Measurements from ENCODE around the gene ABCC10.

Gene ABCC10

DNA sequence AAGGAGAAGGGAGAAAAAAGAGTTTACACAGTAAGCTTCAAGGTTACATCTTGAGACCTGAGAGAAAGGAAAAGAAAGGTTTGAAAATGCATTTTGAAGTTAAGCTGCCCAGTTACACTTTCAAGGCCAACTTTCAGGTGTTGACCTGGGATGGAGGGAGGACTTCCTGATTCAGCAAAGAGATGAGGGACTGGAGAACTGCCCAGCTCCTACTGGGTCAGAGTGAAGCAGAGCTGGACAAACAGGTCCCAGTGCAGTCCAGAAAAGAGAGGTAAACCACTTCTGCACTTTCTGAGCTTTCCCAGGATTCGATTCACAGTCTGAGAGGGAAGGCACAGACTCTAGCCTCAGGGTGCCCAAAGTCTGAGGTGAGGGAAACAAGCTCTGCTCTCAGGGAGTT, 44.1 kb downstream of the ABCC10 start:
- no peak for DNase-seq (ENCODE audit: low spot score)

DNA sequence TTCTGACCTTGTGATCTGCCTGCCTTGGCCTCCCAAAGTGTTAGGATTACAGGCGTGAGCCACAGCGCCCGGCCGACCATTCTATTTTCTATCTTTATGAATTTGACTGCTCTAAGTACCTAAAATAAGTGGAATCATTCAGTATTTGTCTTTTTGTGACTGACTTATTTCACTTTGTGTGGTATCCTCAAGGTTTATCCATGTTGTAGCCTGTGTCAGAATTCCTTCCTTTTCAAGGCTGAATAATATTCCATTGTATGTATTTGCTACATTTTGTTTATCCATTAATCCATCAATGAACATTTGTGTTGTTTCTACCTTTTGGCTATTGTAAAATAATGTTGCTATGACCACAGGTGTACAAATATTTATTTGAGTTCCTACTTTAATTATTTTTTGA, 45.2 kb downstream of the ABCC10 start:
- DNase-seq (ENCODE audit: low spot score) = no peak

DNA sequence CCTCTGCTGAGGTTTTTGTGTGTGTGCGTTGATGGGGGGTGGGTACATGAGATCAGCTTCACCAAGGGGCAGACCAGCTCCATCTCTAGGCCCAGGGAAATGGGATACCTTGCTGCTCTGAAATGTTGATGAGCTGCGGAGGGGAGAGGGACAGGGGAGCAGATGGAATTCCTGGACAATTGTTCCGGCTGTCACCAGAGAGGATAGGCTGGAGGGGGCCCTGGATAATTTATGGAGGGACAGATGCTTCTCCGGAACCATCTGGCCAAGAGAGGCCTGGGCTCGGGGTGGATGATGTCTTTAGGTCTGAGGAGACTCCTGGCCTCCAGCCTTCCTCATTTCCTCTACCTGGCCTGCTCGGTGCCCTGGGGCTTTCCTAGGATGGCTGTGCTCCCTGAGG, 48.2 kb downstream of the ABCC10 start:
- no peak for DNase-seq (ENCODE audit: low spot score)

DNA sequence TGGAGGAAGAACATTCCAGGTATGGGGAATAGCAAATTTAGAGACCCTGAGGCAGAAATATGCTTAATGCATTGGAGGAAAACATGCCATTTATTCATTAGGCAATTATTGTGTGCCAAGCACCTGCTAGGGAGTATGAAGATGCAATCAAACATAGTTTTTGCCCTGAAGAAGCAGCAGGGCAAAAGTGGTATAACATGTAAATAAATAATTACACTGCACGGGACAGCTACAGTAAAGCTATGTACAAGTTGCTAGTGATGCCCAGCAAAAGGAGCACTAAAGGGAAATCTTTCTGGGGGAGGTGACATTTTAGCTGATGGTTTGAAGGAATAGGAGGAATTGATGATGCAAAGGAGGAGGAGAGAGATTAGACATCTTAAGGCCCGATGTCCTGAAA, 49.4 kb downstream of the ABCC10 start:
- no peak for DNase-seq (ENCODE audit: low spot score)

DNA sequence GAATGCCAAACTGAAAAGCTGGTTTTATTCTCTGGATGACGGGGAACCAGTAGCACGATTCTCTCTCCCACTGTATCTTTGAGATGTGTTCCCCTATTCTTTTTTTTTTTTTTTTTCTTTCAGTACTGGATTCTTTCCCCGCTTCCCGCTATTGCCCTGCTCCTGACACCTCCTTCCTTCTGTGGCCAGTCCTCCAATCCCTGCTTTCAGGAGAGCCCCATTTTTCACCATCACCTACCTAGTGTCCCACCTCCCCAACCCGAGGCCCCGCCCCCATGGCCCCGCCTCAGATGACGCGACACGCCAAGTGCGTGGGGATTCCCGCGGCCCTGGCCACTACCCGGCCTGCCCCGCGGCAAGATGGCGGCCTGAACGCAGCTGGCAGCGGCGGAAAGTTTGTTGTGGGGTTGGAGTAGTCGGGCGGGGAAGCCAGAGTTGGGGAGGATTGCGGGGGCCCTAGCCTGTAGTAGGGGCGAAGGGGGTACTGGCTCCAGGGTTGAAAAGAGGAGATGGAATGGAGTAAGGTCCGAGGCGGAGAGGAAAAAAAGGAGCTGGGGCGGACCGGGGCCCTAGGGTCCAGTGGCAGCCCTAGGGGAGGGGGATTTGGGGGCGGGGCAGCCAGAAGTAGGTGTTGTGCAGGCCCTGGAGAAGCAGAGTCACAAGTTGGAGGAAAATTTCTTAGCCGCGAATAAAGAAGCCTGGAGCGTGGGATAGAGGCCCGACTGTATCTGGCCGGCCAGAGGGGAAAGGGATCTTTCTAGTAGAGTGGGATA, 50.1 kb downstream of the ABCC10 start, which contains the start of gene TJAP1:
Gene TJAP1 (plus strand): TSS at position 336 of the 773 bp plus-strand sequence. CDS start 21,432 bp downstream, outside the sequence.
- peak; percentile 86 for DNase-seq (ENCODE audit: low spot score)

DNA sequence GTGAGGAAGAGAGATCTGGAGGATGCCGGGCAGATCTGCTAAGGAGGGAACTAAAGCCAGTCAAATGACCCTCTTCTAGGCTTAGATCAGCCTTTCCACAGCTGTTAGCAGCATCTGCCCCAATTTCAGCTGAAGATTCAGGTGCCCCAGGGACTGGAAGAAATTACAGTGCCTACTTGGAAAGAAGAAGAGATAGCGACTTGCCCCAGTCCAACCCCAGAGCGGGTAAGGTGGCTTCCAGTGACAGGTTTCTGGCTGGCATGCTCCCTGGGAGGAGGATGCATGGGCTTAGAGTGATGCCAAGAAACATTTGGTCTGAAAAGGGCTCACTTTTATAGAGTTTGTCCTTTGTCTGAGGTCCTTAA, 50.6 kb downstream of the ABCC10 start:
- no peak for DNase-seq (ENCODE audit: low spot score)

DNA sequence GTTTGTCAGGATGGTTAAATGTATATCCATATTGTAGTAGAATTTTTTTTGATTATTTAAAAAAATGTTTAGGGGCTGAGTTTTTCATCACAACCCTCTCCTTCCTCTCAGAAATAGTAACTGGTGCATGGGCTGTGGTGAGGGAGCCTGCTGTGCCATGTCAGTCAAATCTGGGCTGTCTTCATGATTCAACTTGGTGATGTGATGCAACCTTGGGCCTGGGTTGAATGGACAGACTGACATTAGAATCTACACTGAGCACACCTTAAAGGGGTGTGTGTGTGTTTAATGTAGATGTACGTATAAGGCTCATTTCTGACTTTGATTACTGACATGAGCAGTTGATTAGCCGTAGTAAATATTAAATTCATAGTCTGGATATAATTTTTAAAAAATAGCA, 53.7 kb downstream of the ABCC10 start:
- peak; percentile 36 for DNase-seq (ENCODE audit: low spot score)

DNA sequence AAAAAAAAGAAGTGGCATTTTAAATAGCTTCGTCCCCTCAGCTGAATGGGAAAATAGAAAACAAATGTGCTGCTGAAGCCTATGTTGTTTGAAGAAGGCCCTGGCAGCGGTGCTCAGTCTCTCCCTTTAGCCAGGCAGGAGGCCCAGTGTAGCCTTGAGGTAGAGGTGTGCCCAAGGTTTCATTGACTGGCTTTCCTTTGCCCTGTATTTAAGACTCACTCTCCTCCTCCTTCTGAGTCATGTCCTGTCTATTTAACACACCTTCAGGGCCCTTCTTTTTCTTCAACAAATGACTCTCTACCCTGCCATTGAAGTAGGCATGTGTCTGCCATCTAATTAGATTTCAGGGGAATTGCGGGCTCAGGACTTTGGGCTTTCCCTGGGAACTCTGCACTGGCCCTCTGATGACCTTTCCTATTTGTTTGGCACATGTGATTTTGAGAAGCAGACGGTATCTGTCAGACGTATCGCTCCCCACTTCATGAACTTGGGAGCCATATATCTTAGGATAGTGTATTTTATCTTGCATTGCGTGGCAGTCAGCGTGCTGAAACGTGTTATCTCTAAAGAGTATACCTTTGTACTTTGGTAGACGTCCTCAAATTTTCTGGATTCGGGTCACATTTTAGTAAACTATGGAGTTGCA, 54.4 kb downstream of the ABCC10 start:
- peak; percentile 75 for DNase-seq (ENCODE audit: low spot score)

DNA sequence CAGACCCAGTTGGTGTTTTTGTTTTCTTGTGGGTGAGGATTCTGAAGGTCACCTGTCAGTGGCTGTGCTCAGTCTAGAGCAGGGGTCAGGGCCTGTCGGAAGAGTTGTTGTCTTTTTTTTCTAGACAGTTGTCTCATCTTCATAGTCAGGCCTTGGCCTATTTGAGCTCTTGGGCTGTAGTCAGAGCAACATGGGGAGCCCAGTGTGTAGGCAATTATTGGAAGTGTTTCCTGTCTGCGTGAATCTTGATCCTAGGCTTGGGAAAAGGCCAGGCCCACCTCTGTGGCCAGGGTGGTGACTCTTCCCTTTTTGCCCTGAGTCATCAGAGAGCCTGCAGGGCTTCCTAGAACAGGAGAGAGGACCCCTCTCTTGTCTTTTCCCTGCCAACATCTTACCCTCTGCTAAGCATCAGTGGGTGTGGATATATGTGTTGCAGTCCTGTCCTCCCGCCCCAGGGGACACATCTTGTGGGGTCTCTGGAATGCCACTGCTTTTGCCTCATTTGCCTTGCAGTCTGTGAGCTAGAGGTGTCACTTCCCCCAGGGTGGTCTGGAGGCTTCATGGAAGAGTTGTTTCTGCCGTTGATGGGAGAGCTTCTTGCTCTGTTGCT, 61.4 kb downstream of the ABCC10 start:
- peak; percentile 39 for DNase-seq (ENCODE audit: low spot score)

DNA sequence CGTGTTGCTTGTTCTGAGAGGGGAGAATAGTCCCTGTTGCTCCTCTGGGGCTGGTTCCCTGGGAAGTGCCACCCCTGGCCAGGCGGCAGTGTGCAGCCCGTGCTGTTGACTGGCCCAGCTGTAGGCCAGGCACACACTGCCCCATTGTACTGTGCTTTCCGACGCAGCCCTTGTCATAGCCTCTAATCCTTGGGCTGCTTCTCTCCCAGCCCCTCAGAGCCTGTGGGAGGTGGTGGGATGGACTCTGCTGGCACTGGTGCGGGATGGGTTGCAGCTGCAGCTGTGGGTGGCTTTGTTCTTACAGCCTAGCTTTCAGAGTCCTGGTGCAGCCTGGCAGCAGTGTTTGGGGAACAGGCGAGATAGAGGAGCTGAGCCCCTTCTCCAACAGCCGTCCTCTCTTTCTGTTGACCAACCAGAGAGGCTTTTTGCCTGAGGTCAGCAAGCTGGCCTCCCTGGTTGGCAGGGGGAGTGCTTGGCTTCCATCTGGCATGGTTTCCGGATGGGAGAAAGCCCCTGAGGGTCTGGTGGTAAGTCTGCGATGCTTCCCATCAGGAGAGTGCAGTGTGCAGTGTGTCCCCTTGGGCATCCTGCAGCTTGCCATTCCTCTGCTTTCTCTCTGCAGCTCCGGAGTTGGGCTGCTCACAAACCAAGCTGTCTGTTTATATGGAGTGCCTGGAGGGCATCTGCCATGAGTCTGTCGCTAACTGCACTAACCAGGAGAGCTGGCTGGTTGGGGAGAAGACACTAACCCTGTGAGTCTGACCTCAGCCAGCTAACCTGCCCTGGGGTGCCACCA, 62.1 kb downstream of the ABCC10 start:
- DNase-seq (ENCODE audit: low spot score) = no peak

DNA sequence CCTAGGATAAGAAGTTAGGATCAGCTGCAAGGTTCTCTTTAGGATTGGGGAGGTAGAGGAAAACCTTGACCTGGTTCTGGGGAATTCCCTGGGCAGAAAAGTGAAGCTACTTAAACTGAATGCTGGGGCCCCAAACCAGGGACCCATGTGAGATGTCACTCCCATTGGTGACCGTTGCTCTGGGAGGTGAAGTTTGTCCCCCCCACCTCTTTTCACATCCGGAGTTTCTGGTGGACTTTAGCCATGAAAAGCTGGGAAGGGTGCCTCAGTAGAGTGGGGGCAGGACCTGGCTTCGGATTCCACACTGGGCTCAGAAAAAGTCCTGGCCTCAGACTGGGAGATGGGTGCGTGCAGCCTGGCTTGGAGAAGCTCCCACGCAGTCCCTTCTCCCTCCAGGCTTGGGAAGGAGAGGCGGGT, 63.2 kb downstream of the ABCC10 start:
- DNase-seq (ENCODE audit: low spot score) = no peak

DNA sequence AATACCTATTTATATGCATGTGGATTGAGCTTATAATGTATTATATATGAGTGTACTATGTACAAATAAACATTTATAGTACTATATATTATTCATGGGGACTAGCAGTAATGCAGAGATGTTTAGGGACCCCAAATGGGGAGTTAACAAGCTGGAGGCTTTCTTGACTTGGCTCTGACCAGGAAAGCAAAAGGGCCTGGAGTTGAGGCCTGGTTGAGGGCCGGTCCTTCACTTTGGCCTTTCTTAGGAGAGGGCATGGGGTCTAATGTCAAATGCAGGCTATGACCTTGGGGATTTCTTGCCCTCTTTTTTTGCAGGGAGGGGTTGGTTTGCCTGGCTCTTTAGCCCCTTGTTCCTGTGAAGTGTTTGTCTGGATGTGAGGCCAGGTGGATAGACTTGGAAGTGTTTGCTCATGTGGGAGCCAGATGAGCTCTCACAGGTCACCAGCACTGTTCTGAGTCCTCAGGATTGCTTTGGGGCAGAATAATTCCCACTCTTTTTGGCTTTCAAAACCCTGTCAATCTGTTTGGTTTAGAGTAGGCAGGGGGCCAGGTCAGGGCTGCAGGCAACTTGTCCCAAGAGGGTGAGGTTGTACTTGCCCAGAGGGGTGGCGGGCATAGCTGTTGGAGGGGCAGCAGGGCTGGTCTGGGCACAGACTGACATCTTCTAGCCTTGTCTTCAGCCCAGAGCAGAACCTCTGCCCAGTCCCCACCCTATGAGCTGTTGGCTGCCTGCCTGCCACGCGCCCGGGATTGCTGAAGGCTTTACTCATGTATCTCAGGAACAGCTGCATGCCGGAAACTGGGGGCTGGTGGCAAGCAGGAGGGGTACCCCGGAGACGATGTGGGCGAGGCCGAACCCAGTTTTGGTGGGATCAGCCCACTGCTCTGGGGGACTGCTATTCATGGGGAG, 64.7 kb downstream of the ABCC10 start:
- peak; percentile 56 for DNase-seq (ENCODE audit: low spot score)

DNA sequence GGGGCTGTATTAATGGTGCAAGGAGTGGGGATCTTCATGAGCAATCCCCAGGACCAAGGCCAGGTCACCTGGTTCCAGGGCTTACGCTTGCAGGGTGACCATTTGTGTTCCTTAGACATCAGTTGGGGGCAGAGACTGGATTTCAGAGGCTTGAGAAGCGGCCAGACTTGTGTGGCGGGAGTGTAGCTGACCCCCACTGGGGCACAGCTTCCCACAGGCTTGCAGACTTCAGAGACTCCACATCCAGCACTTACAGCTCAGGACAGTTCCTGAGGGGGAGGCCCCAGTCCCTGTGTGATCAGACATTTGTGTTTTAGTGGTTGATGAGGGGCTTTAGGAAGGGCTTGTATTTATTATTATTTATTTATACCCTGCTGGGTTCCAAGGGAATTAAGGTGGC, 65.3 kb downstream of the ABCC10 start:
- DNase-seq (ENCODE audit: low spot score) = no peak

DNA sequence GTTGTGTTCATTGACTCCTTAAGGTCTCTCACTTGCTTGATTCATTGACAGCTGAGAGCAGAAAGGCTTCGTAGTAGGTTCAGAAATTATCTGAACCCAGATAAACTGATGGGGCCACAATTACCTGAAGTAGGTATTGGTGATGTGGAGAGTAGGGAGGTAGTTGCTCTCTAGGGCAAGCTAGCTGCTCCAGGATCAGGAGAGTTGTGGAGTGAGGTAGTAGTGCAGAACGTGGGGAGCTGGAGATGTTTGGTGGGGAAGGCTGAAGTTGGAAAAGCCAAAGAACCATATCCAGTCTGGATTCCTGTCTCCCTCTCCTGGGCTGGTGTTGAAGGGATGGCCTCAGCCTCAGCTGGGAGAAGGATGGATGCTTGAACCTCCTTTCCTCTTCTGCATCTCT, 65.9 kb downstream of the ABCC10 start:
- no peak for DNase-seq (ENCODE audit: low spot score)

DNA sequence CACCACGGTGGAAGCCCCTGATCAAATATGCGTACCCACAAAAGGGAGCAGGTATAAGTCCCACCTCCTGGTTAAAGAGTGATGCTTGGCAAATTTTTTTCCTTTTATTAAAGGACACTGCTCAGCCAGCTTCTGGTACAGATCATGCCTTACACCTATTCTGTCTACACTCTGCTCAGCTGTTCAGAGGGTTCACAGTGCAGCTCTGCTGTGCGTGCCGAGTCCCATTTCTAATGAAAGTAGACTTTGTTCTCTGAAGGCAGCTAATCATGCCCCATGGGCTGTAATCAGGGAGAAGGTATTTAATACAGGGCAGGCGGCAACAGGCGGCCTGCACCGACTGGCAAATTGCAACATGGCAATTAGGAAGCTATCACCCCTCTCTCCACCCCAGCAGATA, 66.5 kb downstream of the ABCC10 start:
- no peak for DNase-seq (ENCODE audit: low spot score)

DNA sequence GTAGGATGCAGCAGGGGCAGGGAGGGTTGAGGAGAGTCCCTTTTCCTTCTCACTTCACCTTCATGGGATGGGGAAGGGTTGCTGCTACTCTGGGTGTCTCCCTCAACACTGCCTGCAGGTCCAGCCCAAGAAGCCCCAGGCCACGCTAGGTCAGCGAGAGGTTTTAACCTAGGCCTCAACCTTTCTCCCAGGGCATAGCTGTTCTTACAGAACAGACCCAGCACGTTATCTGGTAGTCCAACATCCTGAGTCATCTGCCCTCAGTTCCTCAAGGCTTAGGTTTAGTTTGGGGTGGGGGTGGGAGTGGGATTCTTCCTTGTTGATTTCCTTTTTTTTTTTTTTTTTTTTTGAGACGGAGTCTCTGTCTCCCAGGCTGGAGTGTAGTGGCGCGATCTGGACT, 67.0 kb downstream of the ABCC10 start:
- DNase-seq (ENCODE audit: low spot score) = no peak

DNA sequence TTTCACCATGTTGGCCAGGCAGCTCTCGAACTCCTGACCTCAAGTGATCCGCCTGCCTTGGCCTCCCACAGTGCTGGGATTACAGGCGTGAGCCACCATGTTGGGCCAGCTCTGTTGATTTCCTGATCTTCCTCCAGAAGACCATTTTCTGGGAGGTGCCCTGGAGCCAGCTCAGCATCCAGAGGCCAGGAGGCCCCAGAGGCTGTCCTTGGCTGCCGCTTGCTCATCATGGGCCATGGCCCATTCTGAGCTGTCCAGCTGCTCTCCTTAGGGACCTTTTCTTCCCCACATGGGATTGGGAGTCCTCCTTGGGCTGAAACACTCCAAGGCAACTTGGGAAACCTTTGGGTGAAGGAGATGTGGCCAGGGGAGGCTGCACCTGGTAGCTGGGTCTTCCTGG, 67.4 kb downstream of the ABCC10 start:
- DNase-seq (ENCODE audit: low spot score) = no peak

DNA sequence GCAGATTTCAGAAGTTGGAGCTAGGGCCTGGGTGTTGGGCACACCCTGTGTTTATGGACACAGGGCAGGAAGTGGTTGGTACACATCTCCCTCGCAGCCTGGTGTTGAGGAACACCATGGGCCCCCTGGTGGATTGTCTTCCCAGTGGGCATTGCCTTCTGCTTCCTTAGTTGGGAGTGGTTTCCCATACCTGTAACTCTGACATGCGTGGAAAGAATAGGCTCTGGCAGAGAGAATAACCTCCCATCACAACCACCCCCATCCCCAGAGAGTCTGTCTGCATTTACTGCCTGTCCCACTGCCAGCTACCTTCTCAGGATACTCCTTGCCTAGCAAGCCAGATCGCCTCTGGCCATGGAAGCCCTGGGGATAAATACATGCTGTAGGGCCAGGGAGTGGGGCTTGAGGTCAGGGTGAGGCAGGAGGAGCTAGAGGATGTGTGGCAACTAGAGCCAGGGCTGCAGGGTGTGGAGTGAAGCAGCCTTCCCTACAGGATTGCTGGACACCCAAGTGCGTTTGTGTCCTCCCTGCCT, 68.1 kb downstream of the ABCC10 start:
- DNase-seq (ENCODE audit: low spot score) = no peak

DNA sequence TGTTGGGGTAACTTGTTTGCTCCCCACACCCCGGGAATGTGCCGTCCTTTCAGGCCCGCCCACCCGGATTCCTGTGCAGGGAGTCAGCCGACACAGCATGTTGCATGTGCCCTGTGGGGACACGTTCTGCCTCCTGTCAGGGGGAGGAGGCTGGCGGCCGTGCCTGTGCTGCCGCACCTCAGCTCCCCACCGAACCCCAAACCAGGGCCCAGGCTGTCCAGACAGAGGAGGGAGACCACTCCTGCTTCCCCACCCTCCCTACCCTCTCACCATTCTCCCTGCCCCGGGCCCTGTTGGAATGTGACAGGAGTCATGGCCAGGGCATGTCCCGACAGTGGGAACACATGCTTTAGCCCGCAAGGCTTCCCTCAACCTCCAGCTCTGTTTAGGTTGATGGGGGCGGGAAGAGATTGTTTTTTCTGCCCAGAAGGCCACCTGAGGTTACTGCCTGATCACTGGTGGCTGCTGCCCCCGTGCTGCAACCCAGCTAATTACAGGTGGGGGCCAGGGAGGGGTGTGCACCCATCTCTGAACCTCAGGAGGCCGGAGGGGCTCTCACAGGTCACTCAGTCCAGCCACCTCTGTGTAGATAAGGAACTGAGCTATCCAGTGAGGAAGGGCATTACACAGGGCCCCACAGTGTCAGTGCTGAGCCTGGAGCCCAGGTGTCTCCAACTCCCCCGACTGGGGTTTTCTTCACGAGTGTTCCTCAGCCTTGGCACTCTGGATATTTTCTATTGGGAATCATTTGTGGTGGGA, 69.2 kb downstream of the ABCC10 start:
- peak; percentile 56 for DNase-seq (ENCODE audit: low spot score)

DNA sequence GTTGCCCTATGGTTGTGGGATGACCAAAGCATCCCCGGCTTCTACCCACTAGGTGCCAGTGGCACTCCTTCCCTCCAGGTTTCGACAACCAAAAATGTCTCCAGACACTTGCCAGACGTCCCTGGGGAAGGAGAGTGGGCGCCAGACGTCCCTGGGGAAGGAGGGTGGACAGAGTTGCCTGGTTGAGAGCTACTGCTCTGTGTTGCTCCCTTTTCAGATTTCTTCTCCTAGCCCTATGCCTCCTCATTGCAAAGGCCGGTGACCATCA, 69.7 kb downstream of the ABCC10 start:
- DNase-seq (ENCODE audit: low spot score) = no peak

DNA sequence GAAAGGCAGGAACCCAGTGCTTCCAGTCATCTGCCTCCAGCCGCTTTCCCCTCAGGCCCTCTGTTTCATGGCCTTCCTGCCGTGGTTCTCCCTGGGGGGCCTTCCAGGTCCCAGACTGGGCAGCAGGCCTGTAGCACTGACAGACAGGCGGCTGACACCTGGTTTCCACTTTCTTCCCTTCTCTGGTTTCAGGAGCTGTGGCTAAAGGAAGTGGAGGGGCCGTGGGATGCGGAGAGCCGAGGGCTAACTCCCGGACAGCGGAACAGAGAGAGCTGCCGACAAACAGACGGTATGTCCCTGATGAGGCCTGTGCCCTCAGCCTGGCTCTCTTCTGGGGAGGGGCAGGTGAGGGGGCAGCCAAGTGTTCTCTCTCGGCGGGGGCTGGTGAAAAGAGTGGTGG, 70.3 kb downstream of the ABCC10 start:
- DNase-seq (ENCODE audit: low spot score) = no peak
